ENCODE data around the gene MRPS7.

Gene MRPS7

DNA sequence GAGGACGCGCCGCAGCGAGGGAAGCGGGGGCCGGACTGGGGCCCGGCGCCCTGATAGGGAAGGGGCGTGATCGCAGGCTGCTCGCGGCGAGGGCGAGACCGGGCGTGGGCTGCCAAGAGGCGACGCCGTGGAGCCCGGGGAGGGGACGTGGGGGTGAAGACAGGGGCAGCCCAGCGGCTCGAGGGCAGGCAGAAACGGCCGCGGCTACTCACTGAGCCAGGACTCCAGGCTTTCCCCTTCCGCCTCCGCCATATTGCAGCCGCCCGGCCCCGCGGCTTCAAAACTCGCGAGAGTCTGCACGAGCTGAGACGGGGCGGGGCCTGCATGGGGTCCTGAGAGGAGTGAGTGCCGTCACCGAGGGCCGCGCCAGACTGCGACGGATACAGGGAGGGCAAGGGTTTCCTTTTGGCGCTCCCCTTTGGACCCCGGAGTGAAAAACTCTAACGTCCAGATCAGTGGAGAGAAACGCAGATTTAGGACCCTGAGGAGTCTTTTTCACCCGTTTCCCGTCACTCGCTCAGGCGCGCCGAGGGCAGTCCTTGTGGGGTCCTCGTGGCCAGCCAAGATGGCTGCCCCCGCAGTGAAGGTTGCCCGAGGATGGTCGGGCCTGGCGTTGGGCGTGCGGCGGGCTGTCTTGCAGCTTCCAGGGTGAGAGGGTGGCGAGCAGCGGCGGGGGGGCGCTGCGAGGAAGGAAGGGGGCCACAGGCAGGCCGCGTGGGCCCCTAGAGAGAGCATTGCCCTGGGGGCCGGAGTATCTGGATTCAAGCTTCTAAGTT lies at the start of gene MRPS7, which contains the start of gene GGA3:
MRPS7 (plus strand) TSS at position 544 of the 776 bp plus-strand sequence; CDS start at position 566, 22 bp downstream.
GGA3 (minus strand) TSS at position 271 of the 776 bp plus-strand sequence; CDS start at position 252, 19 bp downstream.
- peak; percentile 98 for DNase-seq

GRCh38 chr17:75218131-75218530 lies 43.5 kb upstream of the MRPS7 start:
- no peak for DNase-seq

GRCh38 chr17:75219815-75220214 lies 41.9 kb upstream of the MRPS7 start:
- no peak for DNase-seq

GRCh38 chr17:75225016-75225415 lies 36.7 kb upstream of the MRPS7 start:
- no peak for DNase-seq

- no peak for DNase-seq
Measured at GRCh38 chr17:75227729-75228128, 34.0 kb upstream of the MRPS7 start.

GRCh38 chr17:75228305-75228704 lies 33.4 kb upstream of the MRPS7 start:
- no peak for DNase-seq

- DNase-seq = no peak
Measured at GRCh38 chr17:75228847-75229246, 32.8 kb upstream of the MRPS7 start.

DNA sequence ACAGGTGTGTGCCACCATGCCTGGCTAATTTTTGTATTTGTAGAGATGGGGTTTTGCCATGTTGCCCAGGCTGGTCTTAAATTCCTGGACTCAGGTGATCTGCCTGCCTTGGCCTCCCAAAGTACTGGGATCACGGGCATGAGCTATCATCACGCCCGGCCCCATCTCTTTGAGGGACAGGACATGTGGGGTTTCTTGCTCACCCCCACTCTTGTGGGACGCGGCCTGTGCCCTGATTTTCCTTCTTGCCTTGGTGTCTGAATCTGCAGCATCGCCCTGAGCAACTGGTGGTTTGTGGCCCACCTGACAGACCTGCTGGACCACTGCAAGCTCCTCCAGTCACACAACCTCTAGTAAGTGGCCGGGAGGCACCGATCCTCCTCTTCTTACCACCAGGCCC lies 30.6 kb upstream of the MRPS7 start:
- DNase-seq = no peak

DNA sequence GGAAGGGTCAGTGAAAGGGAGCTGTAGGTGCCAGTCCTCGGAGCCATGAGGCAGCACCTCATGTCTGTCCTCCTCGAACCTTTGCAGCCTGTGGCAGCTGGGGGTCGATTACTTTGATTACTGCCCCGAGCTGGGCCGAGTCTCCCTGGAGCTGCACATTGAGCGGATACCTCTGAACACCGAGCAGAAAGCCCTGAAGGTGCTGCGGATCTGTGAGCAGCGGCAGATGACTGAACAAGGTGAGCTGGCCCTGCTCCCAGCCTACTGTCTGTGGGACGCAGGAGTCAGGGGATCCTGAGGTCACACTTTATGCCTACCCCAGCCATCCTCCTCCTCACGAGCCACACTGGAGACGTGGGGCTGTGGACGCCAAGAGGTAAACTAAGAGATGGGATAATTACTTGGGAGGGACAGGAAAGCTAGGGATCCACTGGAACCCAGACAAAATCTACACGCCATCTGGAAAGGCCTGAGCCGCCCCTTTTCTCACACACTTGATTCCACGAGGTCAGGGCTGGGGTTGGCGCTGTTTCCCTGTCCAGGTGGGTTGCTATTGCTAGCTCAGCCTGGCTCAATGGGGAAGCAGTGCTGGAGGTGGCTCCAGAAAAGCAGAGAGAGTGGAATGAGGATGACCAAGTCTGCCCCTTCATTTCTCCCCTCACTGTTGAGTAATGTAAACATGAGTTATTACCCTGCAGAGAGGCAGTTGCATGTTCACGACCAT lies 29.8 kb upstream of the MRPS7 start:
- DNase-seq = no peak

GRCh38 chr17:75232786-75233185 lies 28.9 kb upstream of the MRPS7 start:
- no peak for DNase-seq

GRCh38 chr17:75237100-75238014 lies 24.3 kb upstream of the MRPS7 start:
- no peak for DNase-seq

DNA sequence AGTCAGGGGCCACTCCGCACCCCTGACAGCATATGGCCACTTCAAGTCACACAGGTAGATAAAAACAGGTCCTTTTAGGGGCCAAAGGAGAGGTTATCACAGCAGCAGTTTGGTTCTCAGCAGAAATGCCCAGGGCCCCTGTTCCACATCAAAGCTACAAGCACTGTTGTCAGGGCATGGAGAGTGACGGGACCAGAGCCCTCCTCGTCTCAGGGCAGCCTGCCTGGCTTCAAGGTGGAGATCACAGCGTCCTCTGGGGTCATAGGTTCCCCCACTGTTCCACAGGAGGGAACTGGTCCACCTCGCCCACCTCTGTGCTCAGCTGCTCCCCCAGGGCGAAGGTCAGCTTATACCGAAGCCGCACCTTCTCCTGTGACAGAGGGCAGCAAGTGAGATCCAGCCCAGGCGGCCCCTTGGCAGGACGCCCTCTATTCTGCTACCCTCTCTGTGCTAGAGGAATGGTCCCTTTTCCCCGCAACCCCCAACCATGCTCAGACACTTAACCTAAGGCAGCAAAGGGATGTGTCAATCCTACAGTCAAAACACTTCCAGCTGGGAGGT lies 23.6 kb upstream of the MRPS7 start:
- no peak for DNase-seq

DNA sequence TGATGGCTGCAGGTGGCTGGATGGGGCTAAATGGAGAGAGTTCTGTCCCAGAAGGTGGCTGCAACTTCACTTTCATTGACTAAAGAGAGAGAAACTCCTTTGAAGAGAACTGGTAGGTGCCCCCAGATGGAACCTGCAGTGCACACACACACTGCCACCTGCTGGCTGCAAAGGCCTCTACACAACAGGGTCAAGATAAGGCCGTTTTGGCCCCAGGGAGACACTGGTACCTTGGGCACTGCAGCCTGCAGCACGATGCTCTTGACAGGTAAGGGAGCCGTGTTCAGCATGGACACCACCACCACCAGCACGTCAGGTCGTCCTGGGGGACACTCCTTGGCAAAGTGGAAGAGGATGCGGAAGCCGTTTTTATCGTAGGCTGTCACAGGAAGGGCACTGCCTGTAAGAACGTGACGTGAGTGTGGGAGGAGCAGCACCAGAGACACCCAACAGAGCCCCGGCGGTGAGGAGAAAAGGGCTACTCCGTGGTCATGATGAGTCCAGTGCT lies 22.9 kb upstream of the MRPS7 start:
- DNase-seq = peak; percentile 88

GRCh38 chr17:75239214-75239613 lies 22.5 kb upstream of the MRPS7 start:
- no peak for DNase-seq

GRCh38 chr17:75239778-75240393 lies 21.8 kb upstream of the MRPS7 start:
- DNase-seq = no peak

DNA sequence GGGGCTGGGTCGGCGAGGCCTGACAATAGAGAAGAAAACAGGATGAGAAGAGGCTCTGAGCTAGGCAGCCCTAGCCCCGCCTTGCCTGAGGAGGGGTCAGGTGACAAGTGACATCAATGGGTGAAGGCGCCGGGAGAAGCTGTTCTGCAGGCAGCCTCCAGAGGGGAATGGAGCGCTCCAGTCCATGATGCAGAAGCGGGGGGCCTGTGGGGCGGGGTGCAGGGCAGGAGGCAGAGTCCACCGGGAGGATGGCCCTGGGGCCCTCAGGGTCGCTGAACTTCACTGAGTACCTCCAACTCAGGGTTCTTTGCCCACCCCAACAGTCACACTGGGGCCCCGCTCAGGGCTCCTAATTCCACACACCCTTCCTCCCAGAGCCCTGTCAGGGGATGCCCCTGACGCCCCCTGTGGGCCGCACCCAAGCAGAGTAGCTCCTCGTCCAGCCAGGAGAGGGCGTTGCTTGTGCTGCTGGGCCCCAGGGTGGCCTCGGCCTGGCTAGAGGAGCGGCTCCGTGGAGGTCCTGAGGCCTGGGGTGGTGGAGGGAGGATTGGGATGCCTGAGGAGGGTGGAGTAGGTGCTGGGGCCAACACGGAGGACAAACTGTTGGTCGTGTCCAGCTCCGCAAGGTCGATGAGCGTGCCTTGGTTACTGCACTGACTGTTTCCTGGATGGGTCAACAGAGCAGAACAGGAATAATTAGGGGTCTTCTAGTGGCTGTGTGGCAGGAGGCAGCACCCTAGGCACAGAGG lies 21.1 kb upstream of the MRPS7 start:
- DNase-seq = peak; percentile 75

DNA sequence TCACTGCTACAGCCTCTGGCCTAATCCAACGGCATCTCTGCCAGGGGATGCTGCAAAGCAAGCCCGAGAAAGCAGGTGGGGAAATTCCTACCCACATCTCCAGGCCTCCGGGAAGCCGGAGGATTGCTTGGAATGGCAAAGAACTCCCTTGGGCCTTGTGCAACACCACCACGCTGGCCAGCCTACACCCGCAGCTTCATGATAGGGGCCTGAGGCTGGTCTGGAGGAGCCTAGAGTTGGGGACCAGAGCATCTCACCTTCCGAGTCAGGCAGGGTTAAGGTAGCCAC lies 20.6 kb upstream of the MRPS7 start:
- no peak for DNase-seq

DNA sequence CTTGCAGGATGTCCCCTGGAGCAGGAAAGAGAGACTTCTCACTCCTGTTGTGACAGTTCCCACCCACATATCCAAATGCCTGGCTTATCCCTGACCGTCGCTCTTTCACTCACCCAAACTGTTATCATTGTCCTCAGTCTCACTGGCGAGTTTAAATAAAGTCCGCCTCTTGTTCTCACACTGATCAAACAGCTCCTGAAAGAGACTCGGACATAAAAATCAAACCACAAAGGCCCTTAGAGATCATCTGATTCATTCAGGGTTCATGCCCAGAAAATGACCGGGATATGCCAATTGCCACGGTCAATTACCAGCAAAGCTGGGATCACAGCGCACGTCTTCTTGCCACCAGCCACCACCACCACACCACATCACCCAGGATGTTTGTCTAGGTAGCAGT lies 20.2 kb upstream of the MRPS7 start:
- DNase-seq = no peak

- DNase-seq = peak; percentile 67
Measured at GRCh38 chr17:75241996-75242460, 19.7 kb upstream of the MRPS7 start.

DNA sequence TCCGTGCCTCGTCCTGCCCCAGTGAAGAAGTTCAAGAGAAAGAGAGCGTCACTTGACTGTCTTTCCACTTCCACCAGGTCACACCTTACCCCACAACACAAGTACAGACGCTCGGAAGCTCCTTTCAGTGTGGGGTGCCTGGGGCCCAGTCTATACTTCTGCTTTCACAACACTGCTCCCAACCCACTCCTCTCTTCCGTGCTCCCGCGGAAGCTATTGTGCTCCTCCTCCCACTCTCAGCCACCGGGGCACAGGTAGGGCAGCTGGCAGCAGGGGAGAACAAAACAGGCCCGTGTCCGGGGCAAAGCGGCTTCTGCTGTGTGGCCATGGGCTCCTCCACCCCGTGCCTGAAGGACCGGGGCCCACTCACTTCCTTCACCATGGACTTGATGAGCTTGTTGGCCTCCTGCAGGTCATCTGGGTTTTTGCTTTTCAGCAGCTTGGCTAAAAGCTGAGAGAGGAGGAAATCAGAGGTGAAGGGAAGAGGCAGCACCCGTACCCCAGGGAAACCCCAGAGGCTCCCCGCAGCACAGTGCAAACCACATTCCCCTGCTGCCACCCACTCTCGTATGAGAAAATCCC lies 19.1 kb upstream of the MRPS7 start:
- DNase-seq = peak; percentile 81
